GM18870 (cell line): ENCODE results near the gene GLT8D1.
"Not testable (repeated sequence)": the region's sequence is repeated elsewhere in the genome, so short reads cannot be mapped to it uniquely, and the experiment has no call there.

Source experiments
- ATAC-seq: cut with Tn5 transposase; IDR thresholded peaks from one replicate; pipeline ENCODE4 v1.9.1; 2021; ENCODE audit warnings: moderate library complexity; ENCODE audit not compliant: unreplicated experiment

The GLT8D1 gene

DNA sequence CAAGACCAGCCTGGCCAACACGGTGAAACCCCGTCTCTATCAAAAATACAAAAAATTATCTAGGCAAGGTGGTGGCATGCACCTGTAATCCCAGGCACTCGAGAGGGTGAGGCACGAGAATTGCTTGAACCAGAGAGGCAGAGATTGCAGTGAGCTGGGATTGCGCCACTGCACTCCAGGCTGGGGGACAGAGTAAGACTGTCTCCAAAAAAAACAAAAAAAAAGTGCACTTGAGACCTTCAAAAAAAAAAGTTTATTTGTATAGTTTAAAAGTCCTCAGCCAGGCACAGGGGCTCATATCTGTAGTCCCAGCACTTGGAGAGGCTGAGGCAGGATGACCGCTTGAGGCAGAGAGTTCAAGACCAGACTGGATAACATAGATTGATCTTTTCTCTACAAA is 22.0 kb downstream of the GLT8D1 start:
- no peak for ATAC-seq

DNA sequence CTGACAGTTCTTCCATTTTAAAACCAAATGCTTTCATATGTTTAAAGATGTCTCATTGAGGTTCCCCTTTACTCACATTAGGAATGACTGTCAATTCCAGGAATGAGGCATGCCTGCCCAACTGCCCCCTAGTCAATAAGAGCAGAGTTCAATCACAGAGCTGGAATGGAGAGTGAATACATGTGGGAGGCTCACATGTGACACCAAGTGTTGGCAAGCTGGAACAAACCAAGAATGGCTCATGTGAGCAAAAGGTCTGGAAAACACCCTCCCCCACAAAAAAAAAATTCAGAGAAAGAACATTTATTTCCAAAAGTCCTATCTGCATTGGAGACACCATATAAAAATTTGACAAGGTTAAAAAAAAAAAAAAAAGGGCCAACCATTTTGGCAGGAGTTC is 23.6 kb downstream of the GLT8D1 start:
- peak; percentile 34 for ATAC-seq

DNA sequence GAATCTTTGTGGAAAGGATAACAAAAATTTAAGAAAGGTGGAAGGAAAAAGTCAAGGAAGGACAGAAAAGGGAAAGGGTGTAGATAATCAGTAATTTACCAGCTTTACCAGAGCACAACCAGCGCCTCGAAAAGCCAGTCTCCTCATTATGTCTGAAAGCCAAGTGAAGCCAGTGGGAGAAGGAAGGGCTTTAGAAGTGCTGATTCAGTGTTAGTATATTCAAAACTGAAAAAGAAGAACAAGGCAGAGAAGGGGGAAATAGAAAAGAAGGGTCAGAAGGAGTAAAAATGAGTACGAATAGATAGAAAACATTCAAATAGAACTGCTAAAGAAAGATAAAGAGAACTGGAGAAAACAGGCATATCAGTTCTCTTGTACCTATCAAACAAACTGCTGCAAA is 24.0 kb downstream of the GLT8D1 start:
- ATAC-seq = no peak

DNA sequence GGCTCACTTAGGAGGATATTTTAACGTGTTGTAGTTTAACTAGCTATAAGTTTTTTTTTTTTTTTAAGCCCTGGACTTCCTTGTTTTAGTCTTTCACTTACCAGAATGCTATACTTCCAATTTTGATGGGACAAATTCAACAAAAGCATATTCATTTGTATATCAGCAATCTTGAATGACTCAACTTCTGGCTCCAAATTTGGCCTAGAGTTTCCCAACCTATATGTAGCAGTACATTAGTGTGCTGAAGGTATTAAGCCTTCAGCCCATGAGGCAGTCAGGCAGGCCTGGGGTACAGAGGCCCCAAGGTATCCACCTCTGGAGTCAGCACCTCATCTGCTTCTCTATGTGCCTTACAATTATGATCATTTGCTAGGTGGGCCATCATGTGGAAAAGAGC is 25.8 kb downstream of the GLT8D1 start:
- no peak for ATAC-seq

DNA sequence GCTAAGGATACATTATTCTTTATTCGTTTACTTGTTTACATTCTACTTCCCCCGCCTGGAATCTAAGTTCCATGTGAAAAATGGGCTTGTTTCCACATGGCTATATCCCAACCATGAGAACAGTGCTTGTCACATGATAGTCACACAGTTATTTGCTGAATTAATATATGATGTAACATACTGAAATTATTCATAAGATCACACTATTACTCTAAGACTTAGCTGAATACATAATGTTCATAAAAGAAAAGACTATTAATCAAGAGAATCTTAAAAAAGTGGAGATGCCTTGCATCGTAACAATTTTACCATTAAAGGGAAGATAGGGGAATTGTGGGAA is 26.4 kb downstream of the GLT8D1 start:
- ATAC-seq = no peak

DNA sequence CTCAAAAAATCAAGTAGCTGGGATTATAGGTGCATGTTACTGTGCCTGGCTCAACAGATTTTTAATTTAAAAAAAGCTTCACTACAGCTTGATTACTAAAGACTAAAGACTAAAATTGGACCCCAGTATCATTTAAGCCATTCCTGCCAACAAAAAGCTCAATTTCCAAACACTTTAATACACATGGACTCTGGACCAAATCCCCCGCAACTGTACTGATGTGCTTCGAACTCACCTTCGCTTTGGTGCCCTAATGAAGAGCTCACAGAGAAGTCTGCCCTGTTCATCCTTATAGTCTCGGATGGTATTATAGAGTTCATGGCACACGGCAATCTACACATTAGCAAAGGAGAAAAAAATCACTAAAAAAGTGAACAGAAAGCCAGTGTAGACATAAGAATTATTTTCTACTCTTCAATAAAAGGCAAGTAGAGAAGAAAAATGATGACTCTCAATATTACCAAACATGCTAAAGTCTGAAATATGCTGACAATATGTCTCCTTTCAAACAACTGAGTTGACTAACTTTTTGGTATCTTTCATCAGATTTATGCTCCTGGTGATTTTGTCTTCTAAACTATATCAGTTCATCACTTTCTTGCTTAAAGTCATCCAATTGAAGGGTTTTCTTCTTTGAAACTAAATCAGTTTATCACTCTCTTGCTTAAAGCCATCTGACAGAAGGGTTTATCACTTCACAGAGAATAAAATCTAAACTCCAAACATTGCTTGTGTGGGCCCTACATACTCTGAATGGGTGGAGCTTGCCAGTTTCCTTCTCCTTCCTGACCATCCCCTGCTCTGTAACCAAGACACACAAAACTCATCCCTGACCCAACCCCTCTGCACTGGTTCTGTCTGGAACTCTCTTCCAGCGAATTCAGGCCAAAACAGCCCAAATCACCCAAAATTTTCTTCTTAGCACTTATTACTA is 27.1 kb downstream of the GLT8D1 start:
- ATAC-seq = no peak

DNA sequence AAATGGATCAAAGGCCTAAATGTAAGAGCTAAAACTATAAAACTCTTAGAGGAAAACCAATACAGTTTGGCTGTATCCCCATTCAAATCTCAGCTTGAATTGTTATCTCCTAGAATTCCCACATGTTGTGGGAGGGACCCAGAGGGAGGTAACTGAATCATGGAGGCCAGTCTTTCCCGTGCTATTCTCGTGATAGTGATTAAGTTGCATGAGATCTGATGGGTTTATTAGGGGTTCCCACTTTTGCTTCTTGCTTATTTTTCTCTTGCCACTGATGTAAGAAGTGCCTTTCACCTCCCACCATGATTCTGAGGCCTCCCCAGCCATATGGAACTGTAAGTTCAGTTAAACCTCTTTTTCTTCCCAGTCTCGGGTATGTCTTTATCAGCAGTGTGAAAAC is 29.4 kb downstream of the GLT8D1 start:
- ATAC-seq = not testable (repeated sequence)

DNA sequence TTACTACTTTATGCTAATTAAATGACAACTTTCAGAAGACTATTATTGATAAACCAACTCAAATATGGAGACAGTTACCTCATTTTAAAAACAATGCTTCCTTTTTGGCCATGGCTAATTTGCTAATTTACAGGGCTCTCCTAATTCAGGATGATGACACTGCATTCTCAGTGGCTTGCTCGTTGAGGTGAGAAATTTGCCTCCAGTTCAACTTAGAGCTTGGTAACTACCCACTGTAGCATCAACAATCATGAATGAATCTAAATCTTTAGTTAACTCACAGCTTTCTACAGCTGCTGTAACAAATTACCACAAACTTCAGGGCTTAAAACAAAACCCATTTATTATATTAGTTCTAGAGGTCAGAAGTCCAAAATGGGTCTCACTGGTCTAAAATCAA is 33.9 kb downstream of the GLT8D1 start:
- ATAC-seq = no peak

DNA sequence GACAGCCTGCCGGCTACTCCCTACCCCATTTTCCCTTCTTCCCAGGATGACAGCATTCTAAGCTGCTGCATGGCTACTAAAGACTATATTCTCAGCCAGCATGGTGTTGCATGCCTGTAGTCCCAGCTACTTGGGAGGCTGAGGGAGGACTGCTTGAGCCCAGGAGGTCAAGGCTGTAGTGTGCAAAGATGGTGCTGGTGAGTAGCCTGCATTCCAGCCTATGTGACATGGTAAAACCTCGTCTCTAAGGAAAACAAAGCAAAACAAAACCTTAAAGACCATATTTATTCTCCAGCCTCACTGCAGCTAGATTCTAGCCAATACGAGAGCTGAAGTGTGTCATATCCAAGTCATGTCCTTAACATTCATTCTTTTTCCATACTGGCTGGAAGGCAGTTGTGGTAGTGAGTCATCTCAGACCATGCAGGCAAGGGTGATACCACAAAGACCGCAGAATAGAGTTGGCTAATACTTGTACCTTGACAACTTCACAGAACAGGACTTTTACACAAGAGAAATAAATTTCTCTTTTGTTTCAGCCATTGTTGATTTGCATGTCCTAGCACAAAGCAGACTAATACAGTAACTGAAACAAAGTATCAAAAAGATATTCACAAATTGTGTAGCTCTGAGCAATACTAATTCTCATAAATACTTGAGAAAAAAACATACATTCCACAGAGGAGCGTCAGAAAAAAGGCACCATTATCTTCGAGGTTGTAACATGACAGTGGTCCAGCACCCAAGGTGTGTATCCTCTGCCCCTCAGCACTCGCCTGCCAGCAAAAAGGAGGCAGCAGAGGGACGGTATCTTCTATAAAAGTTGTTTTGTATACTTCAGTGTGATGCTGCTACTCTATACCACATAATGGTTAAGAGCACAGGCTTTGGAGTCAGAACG is 34.7 kb downstream of the GLT8D1 start:
- ATAC-seq = peak; percentile 76

DNA sequence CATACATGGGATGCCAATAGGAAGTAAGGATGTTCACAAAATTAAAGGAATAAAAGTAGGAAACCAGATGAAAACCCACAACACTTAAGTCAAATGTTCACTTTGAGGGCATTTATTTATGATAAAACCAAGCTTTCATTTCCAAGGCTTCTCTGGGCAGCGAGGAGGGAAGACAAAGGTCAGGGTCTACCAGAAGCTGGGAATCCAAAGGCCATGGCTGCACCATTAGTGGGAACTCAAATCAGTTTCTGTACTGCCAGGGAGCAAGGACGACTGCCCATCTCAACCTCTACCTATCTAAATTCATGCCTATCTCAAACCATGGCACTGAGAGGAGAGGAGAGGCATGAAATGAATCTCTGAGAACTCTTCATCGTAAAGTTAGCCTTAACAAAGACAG is 42.5 kb downstream of the GLT8D1 start:
- no peak for ATAC-seq

DNA sequence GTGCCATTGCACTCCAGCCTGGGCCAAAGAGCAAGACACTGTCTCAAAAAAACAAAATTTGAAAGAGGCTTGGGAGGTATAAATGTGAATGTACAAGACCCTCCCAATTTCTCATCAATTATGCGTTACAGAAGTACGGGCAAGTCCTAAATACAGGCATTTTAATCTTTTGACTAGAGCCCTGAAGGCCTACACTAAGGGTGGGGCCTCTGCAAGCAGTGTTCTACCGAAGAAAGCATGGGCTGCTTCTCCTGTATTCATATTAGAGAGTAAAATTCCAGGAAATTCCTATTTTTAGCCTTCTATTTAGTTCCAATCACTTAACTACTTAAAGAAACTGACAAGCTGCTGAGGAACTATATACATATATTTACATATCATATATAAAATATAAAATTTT is 45.5 kb downstream of the GLT8D1 start:
- ATAC-seq = no peak

DNA sequence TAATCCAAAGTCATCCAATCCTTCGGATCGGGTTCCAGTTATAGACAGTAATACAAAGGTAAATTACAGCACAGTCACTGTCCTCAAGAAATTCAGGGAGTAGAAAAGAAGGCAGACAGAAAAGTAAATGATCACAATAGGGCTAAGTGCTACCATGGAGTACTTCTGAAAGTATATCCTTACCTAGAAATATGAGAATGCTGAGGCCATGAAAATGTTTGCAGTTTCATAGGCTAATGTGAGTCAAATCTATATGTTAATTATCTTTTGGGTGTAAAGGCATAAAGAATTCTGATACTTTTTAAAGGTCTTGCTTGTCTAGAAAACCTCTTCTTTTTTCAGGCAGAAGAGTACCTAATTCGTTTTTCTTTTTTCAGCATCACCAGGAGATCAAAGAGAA is 49.7 kb downstream of the GLT8D1 start:
- ATAC-seq = no peak

DNA sequence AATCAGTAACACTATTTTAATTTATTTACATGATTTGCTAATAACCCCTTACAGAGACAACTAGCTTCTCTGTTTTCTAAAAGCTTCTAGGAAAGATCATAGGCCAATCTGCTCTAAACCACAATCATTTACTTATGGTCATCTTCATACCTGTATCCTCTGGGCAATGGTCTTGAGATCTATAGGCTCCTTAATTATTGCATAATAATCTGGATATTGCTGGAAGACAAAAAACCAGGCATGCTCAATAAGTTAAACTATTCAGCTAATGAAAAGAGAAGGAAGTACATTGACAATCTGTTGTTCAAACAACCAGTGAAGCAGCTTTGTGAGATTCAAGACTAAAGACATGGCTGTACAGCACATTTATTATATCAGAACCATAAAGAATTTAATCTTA is 54.0 kb downstream of the GLT8D1 start:
- ATAC-seq = no peak

DNA sequence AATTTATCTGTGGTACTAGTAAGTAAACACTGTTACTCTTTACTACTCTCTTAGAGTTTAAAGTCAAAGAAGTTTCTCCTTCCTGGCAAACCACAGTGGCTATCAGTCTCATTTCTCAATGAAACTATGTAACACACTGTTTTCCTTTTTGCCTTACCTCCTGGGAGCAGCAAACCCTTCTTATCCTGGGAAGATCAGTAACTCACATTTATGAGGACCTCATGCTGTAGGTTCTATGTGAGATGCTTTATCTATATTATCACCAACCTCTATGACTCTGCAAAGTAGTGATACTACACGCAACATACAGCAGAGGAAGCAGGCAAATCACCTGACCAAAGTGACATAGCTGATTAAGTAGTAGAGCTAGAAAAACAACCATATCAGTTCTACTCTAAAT is 55.2 kb downstream of the GLT8D1 start:
- ATAC-seq = no peak

DNA sequence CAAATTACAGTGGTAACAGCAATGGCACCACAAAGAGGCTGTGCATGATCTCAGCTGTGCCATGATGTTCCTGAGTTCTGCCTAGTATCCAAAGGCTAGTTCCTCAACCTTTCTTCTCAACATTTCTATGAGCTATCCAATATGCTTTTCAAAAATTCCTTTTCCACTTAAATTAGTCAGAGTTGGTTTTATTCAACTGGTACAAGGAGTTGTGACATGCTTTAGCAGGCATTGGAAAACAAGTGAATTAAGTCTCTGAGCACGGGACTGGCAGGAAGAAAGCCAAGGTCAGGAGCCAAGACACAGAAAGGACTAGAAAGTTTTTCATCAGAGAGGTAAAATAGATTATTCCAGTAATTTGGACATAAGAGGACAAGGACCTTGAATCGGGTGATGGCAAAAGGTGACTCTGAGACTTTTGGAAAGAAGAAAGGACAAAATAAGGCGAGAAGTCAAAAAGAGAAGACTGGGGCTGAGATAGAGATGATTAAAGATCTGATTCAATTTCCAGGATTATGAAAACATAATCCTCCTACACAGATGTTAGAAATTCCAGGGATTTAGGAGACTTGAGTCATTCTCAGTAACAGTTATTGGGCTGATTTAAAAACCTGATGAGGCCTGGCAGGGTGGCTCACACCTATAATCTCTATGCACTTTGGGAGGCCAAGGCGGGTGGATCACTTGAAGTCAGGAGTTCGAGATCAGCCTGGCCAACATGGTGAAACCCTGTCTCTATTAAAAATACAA is 56.0 kb downstream of the GLT8D1 start:
- no peak for ATAC-seq

DNA sequence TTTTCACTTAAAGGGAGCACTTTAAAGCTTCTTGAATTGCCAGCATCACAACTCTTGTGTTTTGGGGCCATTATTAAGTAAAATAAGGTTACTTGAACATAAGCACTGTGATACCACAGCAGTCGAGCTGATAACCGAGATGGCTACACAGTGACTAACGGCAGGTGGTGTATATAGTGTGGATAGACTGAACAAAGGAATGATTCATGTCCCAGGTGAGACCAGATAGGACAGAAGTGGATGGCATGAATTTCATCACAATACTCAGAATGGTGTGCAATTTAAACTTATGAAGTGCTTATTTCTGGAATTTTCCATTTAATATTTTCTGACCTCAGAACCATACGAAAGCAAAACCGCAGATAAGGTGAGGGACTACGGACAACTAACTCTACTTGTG is 60.0 kb downstream of the GLT8D1 start:
- no peak for ATAC-seq
